ENCODE results near the gene PSME1. TPM values are rescaled to one million over a fixed set of nuclear protein-coding genes. Genes with fewer than 3 reads are reported as not detected.

PSME1 gene
- total and polyA plus RNA-seq, 2 of the 4 experiments (the other 2 are of a cell fraction) = 42.8 to 106 TPM

DNA sequence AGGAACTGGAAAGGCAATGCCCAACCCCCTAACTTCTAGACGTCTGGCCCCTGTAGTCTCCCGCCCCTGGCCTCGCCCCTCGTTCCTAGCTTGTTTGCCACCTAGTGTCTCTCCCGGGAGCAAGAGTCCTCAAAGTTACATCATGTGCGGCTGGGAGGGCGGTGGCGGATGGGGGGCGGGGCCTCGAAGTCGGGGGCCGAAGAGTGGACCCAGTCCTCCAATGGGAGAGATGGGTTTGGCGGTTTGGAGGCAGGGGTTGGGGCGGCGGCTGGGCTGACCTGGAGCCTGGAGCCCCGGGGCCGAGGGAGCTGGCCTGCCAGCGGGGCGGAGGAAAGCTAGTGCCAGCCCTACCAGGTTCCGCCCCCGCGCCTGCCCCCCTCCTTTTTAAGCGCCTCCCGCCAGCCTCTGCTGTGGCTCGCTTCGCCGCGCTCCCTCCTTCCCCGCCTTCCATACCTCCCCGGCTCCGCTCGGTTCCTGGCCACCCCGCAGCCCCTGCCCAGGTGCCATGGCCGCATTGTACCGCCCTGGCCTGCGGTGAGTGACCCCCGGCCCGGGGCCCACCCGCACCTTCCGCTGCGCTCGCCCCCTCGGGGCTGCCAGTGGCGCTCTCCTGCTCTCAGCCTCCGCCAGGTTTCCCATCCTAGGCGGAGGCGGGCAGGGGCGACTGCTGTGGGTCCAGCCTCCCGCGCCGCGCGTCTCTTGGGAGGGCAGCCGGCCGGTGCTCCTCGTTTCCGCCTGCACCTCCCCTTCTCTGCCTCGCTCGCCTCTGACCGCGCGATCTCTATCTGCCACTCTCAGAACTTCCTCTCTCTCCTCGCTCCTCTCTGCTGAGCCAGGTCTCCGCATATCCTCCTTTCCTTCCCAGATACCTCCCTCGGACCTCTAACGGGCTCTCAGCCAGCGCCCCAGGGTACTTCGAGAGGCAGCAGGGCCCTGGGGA, 41.8 kb upstream of the PSME1 start, which contains the start of gene PCK2 (continued):
- TF ChIP-seq CTCF (conservative IDR thresholded peaks at IDR 0.05; ENCODE audit: low read depth, low read length) = 0 out of 2 replicates have a peak, but pooled peaks have one; percentile 12
- peak; percentile 72; the same call in 1 of the 2 replicates for TF ChIP-seq MAZ (IDR thresholded peaks at IDR 0.05; ENCODE audit: borderline replicate concordance, low read depth, low read length)

All from IMR-90 (cell line).